Occipital lobe (tissue), 2 donors: Measurements from ENCODE around the gene TTC4. TPM values are rescaled to one million over a fixed set of nuclear protein-coding genes. Genes with fewer than 3 reads are reported as not detected.
"Not testable (repeated sequence)": the region's sequence is repeated elsewhere in the genome, so short reads cannot be mapped to it uniquely, and the experiment has no call there.

Experiments used
- DNase-seq: peaks from one replicate; lab custom pipeline; 2025; lab: John Stamatoyannopoulos, UW
- total RNA-seq: library from RNA; depleted of rRNA; stranded (reverse); fragments of >200 nt; gene quantifications from one replicate; pipeline ENCODE4 v1.2.3, GENCODE V29; 2014

The TTC4 gene
- total RNA-seq, 1 donor from 2014 or later, result 20.6 TPM

DNA sequence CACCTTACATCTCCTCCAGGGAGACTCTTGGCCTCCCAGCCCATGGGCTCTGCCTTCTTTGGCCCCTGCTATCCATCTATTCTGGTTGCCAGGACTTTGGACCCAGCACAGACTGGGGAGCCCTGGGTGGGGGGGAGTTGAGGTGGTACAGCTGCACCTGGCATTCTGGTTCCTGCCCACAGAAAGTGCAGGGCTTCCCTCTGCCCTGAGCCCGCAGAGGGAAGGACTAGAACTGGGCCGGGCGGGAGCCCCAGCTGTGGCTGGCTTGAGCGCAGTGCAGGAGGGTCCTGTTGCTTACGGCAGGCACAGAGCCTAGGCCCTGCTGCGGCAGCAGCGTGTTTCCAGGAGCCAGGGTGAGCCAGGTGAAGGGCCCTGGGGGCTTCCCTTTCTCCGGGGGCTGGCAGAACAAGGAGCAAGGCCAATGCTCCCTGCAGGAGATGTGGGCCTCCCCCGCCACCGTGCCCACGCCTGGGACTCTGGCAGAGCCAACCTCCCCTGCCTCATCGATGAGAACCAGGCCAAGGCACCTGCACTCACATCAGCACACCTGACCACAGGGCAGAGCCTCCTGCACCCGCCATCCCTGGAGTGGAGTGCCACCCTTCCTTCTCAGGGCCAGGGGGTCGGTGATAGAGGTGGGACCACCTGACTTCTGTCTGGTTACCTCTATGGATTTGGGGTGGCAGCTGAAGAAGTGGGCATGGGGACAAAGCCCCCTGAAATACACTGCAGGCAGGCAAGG, 32.6 kb downstream of the TTC4 start:
- DNase-seq, result no peak

- no peak for DNase-seq
These were observed 34.9 kb downstream of the TTC4 start for GRCh38 chr1:54750596-54750995.

DNA sequence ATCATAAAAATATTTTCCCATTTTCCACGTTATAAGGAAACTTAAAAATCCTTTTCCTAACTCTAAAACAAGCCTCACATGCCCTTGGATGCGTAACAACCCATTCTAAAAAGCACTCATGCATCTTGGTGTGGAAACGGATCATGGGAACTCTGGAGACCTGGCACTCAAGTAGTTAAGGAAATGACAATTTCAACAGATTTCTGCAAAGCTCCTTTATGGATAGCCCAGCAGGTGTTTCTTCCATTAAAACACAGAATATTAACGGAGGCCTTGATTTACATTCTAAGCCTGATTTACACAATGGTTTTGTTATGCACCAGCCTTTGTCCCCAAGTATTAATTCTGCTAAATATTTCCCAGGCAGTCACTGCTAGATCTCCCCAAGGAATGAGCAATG, 35.8 kb downstream of the TTC4 start:
- no peak for DNase-seq

DNA sequence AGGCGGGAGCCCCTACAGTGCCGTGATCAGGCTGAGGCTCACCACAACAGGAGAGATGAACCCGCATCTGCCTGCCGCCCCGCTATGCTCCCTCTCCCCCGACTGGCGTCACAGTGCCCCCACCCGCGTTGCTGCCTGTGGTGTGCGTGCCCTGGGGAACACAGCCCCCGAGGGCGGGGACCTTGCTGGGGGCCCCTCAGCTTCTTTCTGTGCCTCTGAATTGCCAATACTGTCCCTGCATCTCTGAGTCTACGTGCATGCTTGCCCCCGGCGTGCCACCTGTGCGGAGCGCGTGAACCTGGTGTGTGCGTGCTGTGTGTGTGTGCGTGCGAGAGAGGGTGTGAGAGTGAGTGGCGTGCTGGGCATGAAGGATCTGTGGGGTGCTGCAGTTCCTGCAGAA, 38.4 kb downstream of the TTC4 start:
- DNase-seq, result no peak

DNA sequence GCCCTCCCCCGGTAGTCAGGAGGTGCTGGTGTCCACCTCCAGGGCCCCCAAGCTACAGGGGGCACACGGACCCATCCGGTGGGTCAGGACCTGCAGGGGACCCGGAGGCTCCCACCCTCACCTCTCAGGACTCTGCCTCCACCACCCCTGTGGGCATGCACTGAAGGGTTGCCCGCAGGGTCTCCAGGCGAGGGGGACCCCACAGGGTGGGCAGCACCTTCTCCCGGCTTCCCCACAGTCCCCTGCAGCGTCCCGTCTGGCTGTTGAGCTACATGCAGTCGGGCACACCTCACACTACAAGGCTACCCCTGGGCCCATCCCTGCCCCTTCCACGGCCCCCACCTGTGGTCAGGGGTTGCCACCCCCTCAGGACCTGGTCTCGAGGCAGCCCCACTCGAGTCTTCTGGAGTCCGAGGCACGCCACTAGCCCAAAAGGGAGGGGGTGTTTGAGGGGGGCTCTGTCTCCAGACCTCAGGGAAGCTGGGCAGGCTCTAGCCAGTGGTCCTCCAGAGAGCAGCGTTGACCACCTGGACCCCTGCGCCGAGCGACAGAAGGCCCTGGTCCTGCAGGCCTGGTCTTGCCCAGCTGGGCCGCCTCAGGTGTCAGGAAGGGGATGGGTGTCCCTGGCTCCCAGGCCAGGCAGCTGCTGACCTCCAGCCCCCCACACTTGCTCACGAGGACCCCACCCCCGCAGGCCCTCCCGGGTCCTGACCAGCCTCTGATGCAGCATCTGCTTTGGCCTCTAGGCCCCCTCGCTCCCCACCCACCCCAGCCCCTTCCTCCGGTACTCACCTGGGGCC, 39.0 kb downstream of the TTC4 start:
- no peak for DNase-seq

GRCh38 chr1:54757833-54758232, 42.2 kb downstream of the TTC4 start:
- DNase-seq, result no peak

GRCh38 chr1:54758678-54759348, 43.2 kb downstream of the TTC4 start:
- DNase-seq, result no peak

DNA sequence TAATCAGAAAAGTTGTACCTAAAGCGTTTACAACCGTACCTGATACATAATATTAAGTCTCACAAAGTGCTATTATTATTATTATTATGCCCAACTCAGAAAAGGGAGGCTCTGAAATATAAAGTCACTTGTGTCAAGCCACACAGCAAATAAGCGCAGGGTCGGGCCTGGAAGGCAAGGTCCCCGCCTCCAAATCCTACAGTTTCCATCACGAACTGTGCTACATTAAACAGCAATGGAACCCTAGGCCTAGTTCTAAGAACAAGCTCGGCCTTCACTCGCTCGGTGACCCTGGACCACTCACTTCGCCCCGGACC, 48.1 kb downstream of the TTC4 start:
- no peak for DNase-seq

- peak; percentile 95 for DNase-seq
These were observed 48.7 kb downstream of the TTC4 start, which contains the start of gene PARS2 for GRCh38 chr1:54764133-54764921. TSS of gene PARS2 (minus strand) at chr1:54764523. CDS start at chr1:54759161, 5,362 bp downstream.

- DNase-seq, result no peak
These were observed 49.4 kb downstream of the TTC4 start for GRCh38 chr1:54764922-54765561.

- no peak for DNase-seq
These were observed 51.1 kb downstream of the TTC4 start for GRCh38 chr1:54766726-54767125.

GRCh38 chr1:54767526-54767925, 51.9 kb downstream of the TTC4 start:
- no peak for DNase-seq

DNA sequence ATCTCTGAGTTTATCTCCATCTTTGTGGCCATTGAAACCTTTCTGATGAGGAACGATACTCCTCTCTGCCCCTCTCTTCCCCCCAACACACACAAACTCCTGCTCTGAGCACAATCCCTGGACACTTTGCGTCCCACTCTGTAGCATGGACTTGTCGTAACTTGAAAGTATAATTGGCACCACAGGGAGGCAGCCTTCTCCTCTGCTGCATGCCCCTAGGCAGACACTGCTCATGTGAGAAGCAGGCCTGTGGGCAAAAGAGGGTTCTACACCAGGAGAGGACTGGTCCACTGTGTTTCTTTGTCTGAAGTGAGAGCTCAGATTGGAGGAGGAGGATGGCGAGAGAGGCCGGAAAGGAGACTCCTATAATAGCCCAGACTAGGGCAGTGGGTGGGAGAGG, 52.4 kb downstream of the TTC4 start:
- no peak for DNase-seq

- DNase-seq, result no peak
These were observed 57.3 kb downstream of the TTC4 start for GRCh38 chr1:54772951-54773350.

DNA sequence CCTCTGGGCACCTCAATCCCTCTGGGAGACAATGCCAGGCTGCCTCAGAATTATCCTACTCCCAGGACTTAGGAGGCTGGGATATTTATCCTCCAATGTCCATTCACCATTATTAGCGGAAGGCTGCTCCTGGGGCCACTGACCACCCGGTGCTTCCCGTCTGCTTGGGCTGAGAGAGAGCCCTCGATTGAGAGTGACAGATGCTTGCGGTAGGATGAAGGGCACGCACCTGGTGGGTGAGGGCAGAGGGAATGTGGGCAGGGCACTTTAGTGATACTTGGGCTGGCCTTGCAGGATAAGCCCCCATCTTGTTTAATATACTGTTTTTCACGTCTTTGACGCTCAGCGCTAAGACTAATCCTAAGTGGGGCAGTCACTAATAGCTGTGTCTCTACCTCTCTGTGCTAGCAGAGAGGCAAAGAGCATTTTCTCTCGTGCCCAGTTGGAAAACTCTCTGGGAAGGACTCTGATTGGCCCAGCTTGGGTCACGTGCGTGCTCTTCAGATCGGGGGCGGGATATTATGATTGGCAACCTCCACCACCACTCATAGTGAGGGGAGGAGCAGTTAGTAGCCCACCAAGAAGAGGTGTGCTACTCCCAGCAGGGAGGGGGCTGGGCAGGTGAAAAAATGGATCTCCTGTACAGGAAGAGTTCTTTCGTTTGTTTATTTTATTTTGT, 59.3 kb downstream of the TTC4 start:
- no peak for DNase-seq

DNA sequence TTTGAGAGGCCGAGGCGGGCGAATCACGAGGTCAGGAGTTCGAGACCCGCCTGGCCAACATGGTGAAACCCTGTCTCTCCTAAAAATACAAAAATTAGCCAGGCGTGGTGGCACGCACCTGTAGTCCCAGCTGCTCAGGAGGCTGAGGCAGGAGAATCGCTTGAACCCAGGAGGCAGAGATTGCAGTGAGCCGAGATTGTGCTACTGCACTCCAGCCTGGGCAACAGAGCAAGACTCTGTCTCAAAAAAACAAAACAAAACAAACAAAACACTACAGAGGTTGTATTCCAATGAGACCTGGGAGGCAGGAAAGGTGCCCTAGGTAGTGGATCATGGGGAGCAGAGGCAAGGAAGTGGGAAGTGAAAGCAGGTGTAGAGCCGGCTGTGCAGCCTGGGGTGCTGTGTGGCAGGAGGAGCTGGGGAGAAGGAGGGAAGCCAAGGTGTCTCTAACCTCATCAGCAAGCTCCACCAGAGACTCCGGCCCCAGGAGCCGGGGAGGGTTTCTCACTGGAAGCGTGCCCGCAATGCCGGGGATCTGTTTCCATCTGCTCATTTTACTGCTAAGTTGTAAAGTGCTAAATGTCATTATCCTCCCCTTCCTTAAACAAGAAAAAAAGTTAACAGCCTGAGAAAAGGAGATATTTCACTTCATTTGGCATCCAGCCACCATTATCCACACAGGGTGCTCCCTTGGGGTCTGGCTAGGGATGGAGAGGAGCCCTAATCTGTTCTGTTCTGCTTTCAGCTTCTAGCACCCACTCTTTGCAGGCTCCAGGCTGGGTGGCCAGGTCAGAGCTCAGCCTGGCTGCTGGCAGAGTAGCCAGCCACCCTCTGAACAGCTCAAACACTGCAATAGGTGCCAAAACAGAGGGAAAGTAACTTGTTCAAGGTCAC, 60.4 kb downstream of the TTC4 start:
- not testable (repeated sequence) for DNase-seq

DNA sequence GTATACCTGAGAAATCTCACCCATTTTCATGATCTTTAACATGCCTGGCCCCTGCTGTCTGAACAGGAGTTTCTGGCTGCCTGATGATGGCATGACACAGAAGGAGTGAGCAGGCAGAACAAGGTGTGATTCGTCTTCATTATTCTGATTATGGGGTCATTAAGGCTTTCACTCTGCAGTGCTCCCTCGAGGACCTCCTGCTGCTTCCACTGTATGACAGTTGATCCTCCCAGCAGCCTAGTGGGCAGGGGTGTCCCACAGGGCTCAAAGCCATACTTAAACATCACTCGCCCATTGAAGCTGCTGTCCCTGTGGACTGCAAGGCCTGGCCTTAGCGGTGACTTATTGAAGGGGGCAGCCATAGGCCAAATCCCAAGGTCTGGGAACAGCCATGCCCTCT, 61.4 kb downstream of the TTC4 start:
- DNase-seq, result no peak

DNA sequence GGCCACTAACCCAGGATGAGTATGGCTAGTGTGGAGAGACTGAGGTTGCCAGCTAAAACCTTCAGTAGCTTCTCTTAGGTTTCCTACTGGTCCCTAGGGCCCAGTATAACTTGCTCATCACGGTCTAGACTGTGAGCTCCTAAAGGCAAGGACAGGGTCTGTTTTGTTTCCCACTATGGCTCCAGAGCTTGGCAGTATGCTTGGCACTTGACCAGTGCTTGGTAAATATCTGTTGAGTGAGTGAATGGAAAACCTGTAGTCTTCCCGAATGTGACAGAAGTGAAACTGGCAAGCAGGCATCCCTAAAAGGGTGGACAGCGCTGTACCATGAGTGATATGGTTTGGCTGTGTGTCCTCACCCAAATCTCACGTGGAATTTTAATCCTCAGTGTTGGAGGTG, 61.8 kb downstream of the TTC4 start:
- DNase-seq, result no peak

- no peak for DNase-seq
These were observed 65.5 kb downstream of the TTC4 start for GRCh38 chr1:54781023-54781723.
